ENCODE measurements around the gene ARL4C. TPM values are rescaled to one million over a fixed set of nuclear protein-coding genes. Genes with fewer than 3 reads are reported as not detected.

Gene ARL4C
- total and polyA plus RNA-seq, 4 donors = 1.4 to 2.8 (median 2.1) TPM

GRCh38 chr2:234502919-234503285 lies 6.0 kb upstream of the ARL4C start:
- Histone ChIP-seq H3K27ac (ENCODE audit: low read depth in 1 of 2, low read length in 2 of 2) (no peak overlapping the region), H3K4me1 (ENCODE audit: control insufficient read depth in 4 of 4, insufficient read depth in 4 of 4, low read length in 3 of 4) (no peaks in the 10 kb centered on the region), H3K9me3 (ENCODE audit: control insufficient read depth in 4 of 4, low read length in 3 of 4) (no peaks in the 10 kb centered on the region), H3K4me3 (ENCODE audit: low read depth in 1 of 3, low read length in 3 of 3) (no peak overlapping the region), H3K27me3 (ENCODE audit: control insufficient read depth in 4 of 4, insufficient read depth in 4 of 4, low read length in 3 of 4) (no peaks in the 10 kb centered on the region), H3K36me3 (ENCODE audit: control insufficient read depth in 4 of 4, insufficient read depth in 3 of 4, low read depth in 1 of 4, low read length in 3 of 4) (no peaks in the 10 kb centered on the region), H3K9ac (ENCODE audit: low read depth in 1 of 2, low read length in 2 of 2) (no peak overlapping the region)
- no peak for DNase-seq (ENCODE audit: low spot score)
- TF ChIP-seq HNF4A (conservative IDR thresholded peaks at IDR 0.05) (peak; percentile 24 to 31), JUND (IDR thresholded peaks at IDR 0.05) (no peak)
- WGBS = 59% methylated on average over 3 of the region's 3 CpGs

DNA sequence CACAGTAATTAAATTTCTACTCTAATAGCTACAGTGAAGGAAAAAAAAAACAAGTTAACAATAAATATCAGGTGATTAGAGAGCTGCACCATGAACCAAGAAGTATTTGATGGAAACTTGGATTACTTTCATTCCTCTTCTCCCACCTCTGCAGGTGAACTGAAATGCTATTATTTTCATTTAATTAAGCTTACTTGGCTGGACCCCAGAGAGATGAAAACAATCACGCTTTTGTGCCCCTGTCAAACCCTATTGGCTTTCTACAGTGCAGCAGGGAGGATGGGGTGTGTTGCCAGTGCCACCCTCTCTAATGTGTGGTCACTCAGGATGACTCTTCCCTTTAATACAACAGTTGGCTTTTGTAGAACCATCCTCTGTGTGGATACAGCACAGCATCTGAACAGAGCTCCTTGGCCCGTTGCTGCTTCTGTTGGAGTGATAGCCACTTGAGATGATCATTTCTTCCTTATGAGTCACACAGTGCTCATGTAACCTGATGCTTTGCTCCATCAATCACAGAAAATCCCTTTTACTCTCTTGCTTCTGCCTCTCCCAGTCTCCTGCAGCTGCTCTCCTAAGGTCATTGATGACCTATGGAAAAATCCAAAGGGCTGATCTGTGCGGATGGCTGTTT lies 5.5 kb upstream of the ARL4C start:
- Histone ChIP-seq H3K27me3 (ENCODE audit: control insufficient read depth in 4 of 4, insufficient read depth in 4 of 4, low read length in 3 of 4) (no peaks in the 10 kb centered on the region), H3K9ac (ENCODE audit: low read depth in 1 of 2, low read length in 2 of 2) (no peak overlapping the region), H3K27ac (ENCODE audit: low read depth in 1 of 2, low read length in 2 of 2) (no peak overlapping the region), H3K4me3 (ENCODE audit: low read depth in 1 of 3, low read length in 3 of 3) (no peak overlapping the region), H3K9me3 (ENCODE audit: control insufficient read depth in 4 of 4, low read length in 3 of 4) (no peaks in the 10 kb centered on the region), H3K4me1 (ENCODE audit: control insufficient read depth in 4 of 4, insufficient read depth in 4 of 4, low read length in 3 of 4) (peaks cover 0 to under 1% (median 0%) of the 10 kb centered on the region in 4 donors), H3K36me3 (ENCODE audit: control insufficient read depth in 4 of 4, insufficient read depth in 3 of 4, low read depth in 1 of 4, low read length in 3 of 4) (no peaks in the 10 kb centered on the region)
- 57% methylated on average over 3 of the region's 3 CpGs for WGBS
- TF ChIP-seq ATF3 (IDR thresholded peaks at IDR 0.05) (no peak), ZBTB33 (IDR thresholded peaks at IDR 0.05) (no peak), NR2F2 (IDR thresholded peaks at IDR 0.05) (no peak), RXRA (IDR thresholded peaks at IDR 0.05) (no peak), YY1 (IDR thresholded peaks at IDR 0.05) (no peak), GABPA (IDR thresholded peaks at IDR 0.05 in 1 of 2, conservative IDR thresholded peaks at IDR 0.05 in 1 of 2) (no peak), JUND (IDR thresholded peaks at IDR 0.05) (no peak), SP1 (IDR thresholded peaks at IDR 0.05) (no peak)
- no peak for DNase-seq (ENCODE audit: low spot score)

DNA sequence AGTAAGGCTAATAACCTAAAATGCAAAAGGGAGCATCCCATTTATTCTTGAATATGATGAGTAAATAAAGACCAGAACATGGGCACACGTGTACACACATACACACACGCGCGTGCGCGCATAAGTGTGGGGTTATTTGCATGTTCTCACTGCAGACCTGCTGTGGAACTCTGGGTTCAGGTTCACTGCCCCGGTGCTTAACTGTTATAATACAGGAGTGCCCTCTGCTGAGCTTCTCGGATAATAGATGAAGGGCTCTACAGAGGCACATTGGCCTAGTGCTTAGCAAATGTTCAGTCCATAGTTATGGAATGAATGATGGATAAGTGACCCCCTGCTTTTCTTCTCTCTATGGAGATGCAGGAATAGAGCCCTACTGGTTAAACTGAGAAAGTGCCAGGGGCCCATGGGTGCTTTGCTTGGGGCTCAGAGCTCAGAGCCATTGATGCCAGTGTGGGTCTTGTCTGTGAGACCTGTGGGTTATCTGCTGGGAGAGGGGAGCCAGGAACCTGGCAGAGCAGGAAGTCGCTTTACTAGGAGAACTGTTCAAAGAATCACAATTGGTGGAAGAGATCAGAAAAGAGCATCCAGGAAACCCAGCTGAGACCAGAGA lies 3.6 kb upstream of the ARL4C start:
- H3K36me3 ChIP-seq (ENCODE audit: control insufficient read depth in 4 of 4, insufficient read depth in 3 of 4, low read depth in 1 of 4, low read length in 3 of 4) = no peaks in the 10 kb centered on the region
- H3K4me3 ChIP-seq (ENCODE audit: low read depth in 1 of 3, low read length in 3 of 3) = no peak overlapping the region
- no peaks in the 10 kb centered on the region for H3K9me3 ChIP-seq (ENCODE audit: control insufficient read depth in 4 of 4, low read length in 3 of 4)
- peaks cover 3 to 10% (median 9%) of the 10 kb centered on the region in 4 donors for H3K4me1 ChIP-seq (ENCODE audit: control insufficient read depth in 4 of 4, insufficient read depth in 4 of 4, low read length in 3 of 4)
- no peak for DNase-seq (ENCODE audit: low spot score)
- WGBS = 42% methylated on average over 9 of the region's 9 CpGs
- TF ChIP-seq HNF4A (conservative IDR thresholded peaks at IDR 0.05) (peak in 1 of 2 donors; percentile 83), NR2F2 (IDR thresholded peaks at IDR 0.05) (no peak), RXRA (IDR thresholded peaks at IDR 0.05) (peak; percentile 18 to 63), YY1 (IDR thresholded peaks at IDR 0.05) (no peak), EGR1 (IDR thresholded peaks at IDR 0.05; ENCODE audit: low read depth in 2 of 2) (no peak), CTCF (IDR thresholded peaks at IDR 0.05; ENCODE audit: low read depth, low read length, missing input control) (peak; percentile 51), GABPA (IDR thresholded peaks at IDR 0.05 in 1 of 2, conservative IDR thresholded peaks at IDR 0.05 in 1 of 2) (no peak), RAD21 (IDR thresholded peaks at IDR 0.05) (peak; percentile 91 to 93)
- TF ChIP-seq, protein P1, sequence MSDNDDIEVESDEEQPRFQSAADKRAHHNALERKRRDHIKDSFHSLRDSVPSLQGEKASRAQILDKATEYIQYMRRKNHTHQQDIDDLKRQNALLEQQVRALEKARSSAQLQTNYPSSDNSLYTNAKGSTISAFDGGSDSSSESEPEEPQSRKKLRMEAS (IDR thresholded peaks at IDR 0.05) = no peak
- H3K27ac ChIP-seq (ENCODE audit: low read depth in 1 of 2, low read length in 2 of 2) = no peak overlapping the region
- no peak overlapping the region for H3K9ac ChIP-seq (ENCODE audit: low read depth in 1 of 2, low read length in 2 of 2)
- H3K27me3 ChIP-seq (ENCODE audit: control insufficient read depth in 4 of 4, insufficient read depth in 4 of 4, low read length in 3 of 4) = no peaks in the 10 kb centered on the region

All from liver (tissue), 9 donors.